K562 (cell line): ENCODE measurements around the gene CDYL. TPM values are rescaled to one million over a fixed set of nuclear protein-coding genes. Genes with fewer than 3 reads are reported as not detected.
A peak's percentile ranks its signal among the peaks of the same experiment; 100 is the strongest.

ENCODE experiments used
- CBFA2T3 ChIP-seq: fragments of 450-650 bp; IDR thresholded peaks from 2 replicates; pipeline ENCODE4 v1.6.1; 2017
- ETV6 ChIP-seq, 3 experiments: fragments of 150-350 bp in 1 of 3; sonication (generic) in 1 of 3; formaldehyde crosslinking in 1 of 3; IDR thresholded peaks; 2 replicates each; pipeline versions ENCODE4 v1.6.1 to v1.8.0; 2014 to 2022; ENCODE audit warnings: borderline replicate concordance in 2 of 3, low read depth in 2 of 3, antibody characterized with exemption in 1 of 3, low read length in 1 of 3, mild to moderate bottlenecking in 1 of 3, missing genetic modification reagents in 1 of 3
- FOXK2 ChIP-seq, 2 experiments: fragments of 450-650 bp; IDR thresholded peaks in 1 of 2; conservative IDR thresholded peaks in 1 of 2; 2 replicates each; pipeline ENCODE4 v1.6.1; 2016; ENCODE audit warnings: low read depth in 2 of 2, mild to moderate bottlenecking in 1 of 2
- HDAC1 ChIP-seq, 2 experiments: fragments of 450-650 bp; IDR thresholded peaks; 2 replicates each; pipeline ENCODE4 v1.6.1; 2016 to 2017; ENCODE audit warnings: inconsistent platforms in 1 of 2, mild to moderate bottlenecking in 1 of 2, moderate library complexity in 1 of 2
- MYC ChIP-seq, 2 experiments: fragments of 250-450 bp in 1 of 2; sonication (Bioruptor Pico) in 1 of 2; IDR thresholded peaks; 2 replicates each; pipeline versions ENCODE4 v1.5.1 to v1.6.1; 2012 to 2021; ENCODE audit warnings: low read depth in 2 of 2, borderline replicate concordance in 1 of 2, improper control_type of control experiment in 1 of 2, low read length in 1 of 2, mild to moderate bottlenecking in 1 of 2, moderate library complexity in 1 of 2
- ZSCAN29 ChIP-seq: fragments of 450-650 bp; IDR thresholded peaks from 2 replicates; pipeline ENCODE4 v1.6.1; 2017
- polyA plus RNA-seq, 8 experiments: library from polyadenylated mRNA; depleted of rRNA in 4 of 8; stranded (reverse) in 5 of 8; unstranded in 3 of 8; fragments of >200 nt; fragmentation: Nextera tagmentation in 2 of 8; fragmentation: Illumina TruSeq in 1 of 8; extraction: Ambion mirVana in 2 of 8; extraction: Trizol in 1 of 8; gene quantifications; 2 replicates each; pipeline versions ENCODE4 v1.2.1 to v1.2.3, GENCODE V29; 2011 to 2014; ENCODE audit warnings: inconsistent platforms in 1 of 8, missing spikeins in 1 of 8
- total RNA-seq, 7 experiments: library from RNA; depleted of rRNA in 6 of 7; stranded (reverse); fragments of >200 nt in 6 of 7; fragmentation: Illumina TruSeq in 2 of 7; extraction: Trizol in 2 of 7; gene quantifications; 2 replicates each; pipeline versions ENCODE4 v1.2.1 to v1.2.3, GENCODE V29; 2011 to 2021; ENCODE audit warnings: low replicate concordance in 1 of 7
- TF ChIP-seq, protein P1 (sequence below), 2 experiments: IDR thresholded peaks; 2 replicates each; pipeline ENCODE4 v1.6.1; 2012; ENCODE audit warnings: improper control_type of control experiment in 2 of 2, low read depth in 2 of 2, low read length in 2 of 2, borderline replicate concordance in 1 of 2
- TF ChIP-seq, protein P2 (sequence below): fragments of 250-450 bp; sonication (Bioruptor Pico); IDR thresholded peaks from 2 replicates; pipeline ENCODE4 v1.5.0; 2021; ENCODE audit warnings: mild to moderate bottlenecking, moderate library complexity
- TF ChIP-seq, protein P3 (sequence below): fragments of 450-650 bp; IDR thresholded peaks from 2 replicates; pipeline ENCODE4 v1.6.1; 2016; ENCODE audit warnings: mild to moderate bottlenecking, moderate library complexity

Gene CDYL
- total and polyA plus RNA-seq, 9 of the 15 experiments (the other 6 are each of a cell fraction or from before 2014, with no cell fraction given), result 8.1 to 45.8 (median 40.8) TPM

DNA sequence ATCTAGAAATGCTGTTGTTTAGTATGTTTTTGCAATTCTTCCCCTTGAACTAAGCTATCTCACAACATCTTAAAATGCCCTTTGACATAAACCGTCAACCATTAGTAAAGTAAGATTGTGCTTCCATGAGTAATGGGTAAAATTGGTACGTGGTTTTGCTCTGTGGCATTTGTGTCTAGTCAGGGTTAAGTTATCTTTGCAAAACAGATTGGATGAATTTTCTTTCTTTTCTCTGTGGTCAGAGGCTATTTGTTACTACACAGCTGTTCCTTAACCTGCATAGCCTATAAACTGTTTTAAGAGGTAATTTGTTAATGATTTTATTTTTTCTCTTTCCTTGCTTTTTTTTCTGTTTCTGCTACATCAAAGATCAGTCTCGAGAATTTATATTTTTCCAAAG is 152.2 kb downstream of the CDYL start (continued):
- TF ChIP-seq, protein P1, sequence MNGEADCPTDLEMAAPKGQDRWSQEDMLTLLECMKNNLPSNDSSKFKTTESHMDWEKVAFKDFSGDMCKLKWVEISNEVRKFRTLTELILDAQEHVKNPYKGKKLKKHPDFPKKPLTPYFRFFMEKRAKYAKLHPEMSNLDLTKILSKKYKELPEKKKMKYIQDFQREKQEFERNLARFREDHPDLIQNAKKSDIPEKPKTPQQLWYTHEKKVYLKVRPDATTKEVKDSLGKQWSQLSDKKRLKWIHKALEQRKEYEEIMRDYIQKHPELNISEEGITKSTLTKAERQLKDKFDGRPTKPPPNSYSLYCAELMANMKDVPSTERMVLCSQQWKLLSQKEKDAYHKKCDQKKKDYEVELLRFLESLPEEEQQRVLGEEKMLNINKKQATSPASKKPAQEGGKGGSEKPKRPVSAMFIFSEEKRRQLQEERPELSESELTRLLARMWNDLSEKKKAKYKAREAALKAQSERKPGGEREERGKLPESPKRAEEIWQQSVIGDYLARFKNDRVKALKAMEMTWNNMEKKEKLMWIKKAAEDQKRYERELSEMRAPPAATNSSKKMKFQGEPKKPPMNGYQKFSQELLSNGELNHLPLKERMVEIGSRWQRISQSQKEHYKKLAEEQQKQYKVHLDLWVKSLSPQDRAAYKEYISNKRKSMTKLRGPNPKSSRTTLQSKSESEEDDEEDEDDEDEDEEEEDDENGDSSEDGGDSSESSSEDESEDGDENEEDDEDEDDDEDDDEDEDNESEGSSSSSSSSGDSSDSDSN (IDR thresholded peaks at IDR 0.05; ENCODE audit: borderline replicate concordance in 1 of 2, low read depth in 2 of 2, low read length in 2 of 2), result no peak
- TF ChIP-seq ETV6 (IDR thresholded peaks at IDR 0.05; ENCODE audit: borderline replicate concordance in 1 of 2, low read depth in 2 of 2, low read length in 1 of 2), result peak in 1 of 2 experiments; percentile 58; a peak in 1 of 4 replicates
- TF ChIP-seq ETV6 (CRISPR knock-in tag; IDR thresholded peaks at IDR 0.05; ENCODE audit: borderline replicate concordance), result no peak
- TF ChIP-seq MYC (IDR thresholded peaks at IDR 0.05; ENCODE audit: low read depth, low read length), result no peak
- TF ChIP-seq MYC (CRISPR knock-in tag; IDR thresholded peaks at IDR 0.05; ENCODE audit: borderline replicate concordance, low read depth), result no peak
- TF ChIP-seq ZSCAN29, result 0 out of 2 replicates have a peak, but pooled peaks have one; percentile 66
- TF ChIP-seq HDAC1 (IDR thresholded peaks at IDR 0.05), result peak in 1 of 2 experiments; percentile 96; a peak in 2 of 4 replicates
- peak in 1 of 2 experiments; percentile 43; a peak in 1 of 4 replicates for TF ChIP-seq FOXK2 (conservative IDR thresholded peaks at IDR 0.05 in 1 of 2, IDR thresholded peaks at IDR 0.05 in 1 of 2; ENCODE audit: low read depth in 2 of 2)
- peak; percentile 98 for TF ChIP-seq CBFA2T3
- TF ChIP-seq, protein P2, sequence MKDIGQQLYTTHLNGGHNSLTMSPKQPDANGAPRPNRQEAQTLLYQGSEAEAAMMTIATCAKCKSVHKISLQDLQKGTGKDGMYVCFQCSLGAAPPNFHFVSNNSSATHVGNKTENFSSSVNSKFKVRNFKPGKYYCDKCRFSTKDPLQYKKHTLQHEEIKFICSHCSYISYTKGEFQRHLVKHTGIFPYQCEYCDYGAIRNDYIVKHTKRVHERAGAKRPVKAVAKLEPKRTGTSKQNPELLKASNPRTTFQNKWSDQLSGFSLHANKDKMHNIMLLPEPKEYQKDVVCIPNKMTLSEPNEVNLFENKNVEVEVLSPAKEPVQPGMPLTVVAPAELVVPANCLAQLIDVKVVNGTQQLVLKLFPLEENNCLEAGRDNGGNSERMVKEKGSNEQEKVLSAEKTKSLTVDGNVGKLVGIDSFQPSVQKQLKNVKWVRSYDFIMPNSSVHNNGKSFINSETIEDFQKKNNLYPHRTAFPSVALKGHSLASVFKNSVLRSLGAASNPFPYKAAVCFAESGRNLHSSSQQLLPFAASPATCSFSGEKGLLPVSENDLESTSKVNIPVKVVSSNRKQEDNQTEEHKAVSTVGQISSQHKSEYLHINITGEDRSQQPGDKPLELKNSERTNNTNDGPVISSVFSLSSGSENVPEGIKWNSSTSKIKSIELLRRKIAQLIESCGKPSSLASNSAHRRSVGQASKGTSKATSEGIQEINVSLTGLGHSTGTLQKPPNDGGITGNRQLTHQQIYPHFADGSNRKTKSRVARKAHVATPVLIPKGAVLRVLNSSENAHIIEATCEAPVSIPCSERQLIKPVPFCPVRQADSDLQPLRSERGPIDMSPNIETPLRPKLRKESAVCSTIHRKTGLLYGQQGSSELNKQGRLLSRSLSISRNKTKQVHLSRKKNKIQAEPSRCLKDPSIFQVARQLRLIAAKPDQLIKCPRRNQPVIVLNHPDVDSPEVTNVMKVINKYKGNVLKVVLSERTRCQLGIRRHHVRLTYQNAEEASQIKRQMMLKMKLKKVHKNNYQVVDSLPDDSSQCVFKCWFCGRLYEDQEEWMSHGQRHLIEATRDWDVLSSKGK, result no peak
- TF ChIP-seq, protein P3, sequence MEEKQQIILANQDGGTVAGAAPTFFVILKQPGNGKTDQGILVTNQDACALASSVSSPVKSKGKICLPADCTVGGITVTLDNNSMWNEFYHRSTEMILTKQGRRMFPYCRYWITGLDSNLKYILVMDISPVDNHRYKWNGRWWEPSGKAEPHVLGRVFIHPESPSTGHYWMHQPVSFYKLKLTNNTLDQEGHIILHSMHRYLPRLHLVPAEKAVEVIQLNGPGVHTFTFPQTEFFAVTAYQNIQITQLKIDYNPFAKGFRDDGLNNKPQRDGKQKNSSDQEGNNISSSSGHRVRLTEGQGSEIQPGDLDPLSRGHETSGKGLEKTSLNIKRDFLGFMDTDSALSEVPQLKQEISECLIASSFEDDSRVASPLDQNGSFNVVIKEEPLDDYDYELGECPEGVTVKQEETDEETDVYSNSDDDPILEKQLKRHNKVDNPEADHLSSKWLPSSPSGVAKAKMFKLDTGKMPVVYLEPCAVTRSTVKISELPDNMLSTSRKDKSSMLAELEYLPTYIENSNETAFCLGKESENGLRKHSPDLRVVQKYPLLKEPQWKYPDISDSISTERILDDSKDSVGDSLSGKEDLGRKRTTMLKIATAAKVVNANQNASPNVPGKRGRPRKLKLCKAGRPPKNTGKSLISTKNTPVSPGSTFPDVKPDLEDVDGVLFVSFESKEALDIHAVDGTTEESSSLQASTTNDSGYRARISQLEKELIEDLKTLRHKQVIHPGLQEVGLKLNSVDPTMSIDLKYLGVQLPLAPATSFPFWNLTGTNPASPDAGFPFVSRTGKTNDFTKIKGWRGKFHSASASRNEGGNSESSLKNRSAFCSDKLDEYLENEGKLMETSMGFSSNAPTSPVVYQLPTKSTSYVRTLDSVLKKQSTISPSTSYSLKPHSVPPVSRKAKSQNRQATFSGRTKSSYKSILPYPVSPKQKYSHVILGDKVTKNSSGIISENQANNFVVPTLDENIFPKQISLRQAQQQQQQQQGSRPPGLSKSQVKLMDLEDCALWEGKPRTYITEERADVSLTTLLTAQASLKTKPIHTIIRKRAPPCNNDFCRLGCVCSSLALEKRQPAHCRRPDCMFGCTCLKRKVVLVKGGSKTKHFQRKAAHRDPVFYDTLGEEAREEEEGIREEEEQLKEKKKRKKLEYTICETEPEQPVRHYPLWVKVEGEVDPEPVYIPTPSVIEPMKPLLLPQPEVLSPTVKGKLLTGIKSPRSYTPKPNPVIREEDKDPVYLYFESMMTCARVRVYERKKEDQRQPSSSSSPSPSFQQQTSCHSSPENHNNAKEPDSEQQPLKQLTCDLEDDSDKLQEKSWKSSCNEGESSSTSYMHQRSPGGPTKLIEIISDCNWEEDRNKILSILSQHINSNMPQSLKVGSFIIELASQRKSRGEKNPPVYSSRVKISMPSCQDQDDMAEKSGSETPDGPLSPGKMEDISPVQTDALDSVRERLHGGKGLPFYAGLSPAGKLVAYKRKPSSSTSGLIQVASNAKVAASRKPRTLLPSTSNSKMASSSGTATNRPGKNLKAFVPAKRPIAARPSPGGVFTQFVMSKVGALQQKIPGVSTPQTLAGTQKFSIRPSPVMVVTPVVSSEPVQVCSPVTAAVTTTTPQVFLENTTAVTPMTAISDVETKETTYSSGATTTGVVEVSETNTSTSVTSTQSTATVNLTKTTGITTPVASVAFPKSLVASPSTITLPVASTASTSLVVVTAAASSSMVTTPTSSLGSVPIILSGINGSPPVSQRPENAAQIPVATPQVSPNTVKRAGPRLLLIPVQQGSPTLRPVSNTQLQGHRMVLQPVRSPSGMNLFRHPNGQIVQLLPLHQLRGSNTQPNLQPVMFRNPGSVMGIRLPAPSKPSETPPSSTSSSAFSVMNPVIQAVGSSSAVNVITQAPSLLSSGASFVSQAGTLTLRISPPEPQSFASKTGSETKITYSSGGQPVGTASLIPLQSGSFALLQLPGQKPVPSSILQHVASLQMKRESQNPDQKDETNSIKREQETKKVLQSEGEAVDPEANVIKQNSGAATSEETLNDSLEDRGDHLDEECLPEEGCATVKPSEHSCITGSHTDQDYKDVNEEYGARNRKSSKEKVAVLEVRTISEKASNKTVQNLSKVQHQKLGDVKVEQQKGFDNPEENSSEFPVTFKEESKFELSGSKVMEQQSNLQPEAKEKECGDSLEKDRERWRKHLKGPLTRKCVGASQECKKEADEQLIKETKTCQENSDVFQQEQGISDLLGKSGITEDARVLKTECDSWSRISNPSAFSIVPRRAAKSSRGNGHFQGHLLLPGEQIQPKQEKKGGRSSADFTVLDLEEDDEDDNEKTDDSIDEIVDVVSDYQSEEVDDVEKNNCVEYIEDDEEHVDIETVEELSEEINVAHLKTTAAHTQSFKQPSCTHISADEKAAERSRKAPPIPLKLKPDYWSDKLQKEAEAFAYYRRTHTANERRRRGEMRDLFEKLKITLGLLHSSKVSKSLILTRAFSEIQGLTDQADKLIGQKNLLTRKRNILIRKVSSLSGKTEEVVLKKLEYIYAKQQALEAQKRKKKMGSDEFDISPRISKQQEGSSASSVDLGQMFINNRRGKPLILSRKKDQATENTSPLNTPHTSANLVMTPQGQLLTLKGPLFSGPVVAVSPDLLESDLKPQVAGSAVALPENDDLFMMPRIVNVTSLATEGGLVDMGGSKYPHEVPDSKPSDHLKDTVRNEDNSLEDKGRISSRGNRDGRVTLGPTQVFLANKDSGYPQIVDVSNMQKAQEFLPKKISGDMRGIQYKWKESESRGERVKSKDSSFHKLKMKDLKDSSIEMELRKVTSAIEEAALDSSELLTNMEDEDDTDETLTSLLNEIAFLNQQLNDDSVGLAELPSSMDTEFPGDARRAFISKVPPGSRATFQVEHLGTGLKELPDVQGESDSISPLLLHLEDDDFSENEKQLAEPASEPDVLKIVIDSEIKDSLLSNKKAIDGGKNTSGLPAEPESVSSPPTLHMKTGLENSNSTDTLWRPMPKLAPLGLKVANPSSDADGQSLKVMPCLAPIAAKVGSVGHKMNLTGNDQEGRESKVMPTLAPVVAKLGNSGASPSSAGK, result no peak; the same call in 1 of the 2 replicates
